Vagina (tissue), 2 donors: Measurements from ENCODE around the gene AMBP. TPM values are rescaled to one million over a fixed set of nuclear protein-coding genes. Genes with fewer than 3 reads are reported as not detected.

ENCODE experiments used
- DNase-seq, 2 donors: peaks; one replicate each; pipeline ENCODE4 v3.0.0-alpha.2; 2017; ENCODE audit errors: extremely low spot score in 2 of 2
- H3K27ac ChIP-seq: fragments of 200-600 bp; sonication (generic); one replicate; pipeline ENCODE4 v1.5.1; 2019
- H3K27me3 ChIP-seq: fragments of 200-600 bp; sonication (generic); one replicate; pipeline ENCODE4 v1.5.1; 2019
- H3K36me3 ChIP-seq, 2 donors: fragments of 200-600 bp; sonication (generic); one replicate each; pipeline ENCODE4 v1.5.1; 2017 to 2019
- H3K4me1 ChIP-seq: fragments of 200-600 bp; sonication (generic); one replicate; pipeline ENCODE4 v1.5.1; 2019
- H3K4me3 ChIP-seq, 2 donors: fragments of 200-600 bp; sonication (generic); 1 replicate in 1 of 2; 2 replicates in 1 of 2; pipeline ENCODE4 v1.5.1; 2016 to 2019
- H3K9me3 ChIP-seq: fragments of 200-600 bp; sonication (generic); one replicate; pipeline ENCODE4 v1.5.1; 2019
- POLR2A ChIP-seq, 2 donors: fragments of 450-650 bp; IDR thresholded peaks; one replicate each; pipeline ENCODE4 v1.6.1; 2017; ENCODE audit warnings: antibody characterized with exemption in 2 of 2, mild to moderate bottlenecking in 2 of 2, moderate library complexity in 2 of 2
- POLR2AphosphoS5 ChIP-seq, 2 donors: sonication (generic); formaldehyde crosslinking; IDR thresholded peaks; one replicate each; pipeline ENCODE4 v1.9.0; 2017; ENCODE audit warnings: antibody characterized with exemption in 2 of 2, mild to moderate bottlenecking in 2 of 2, low read depth in 1 of 2; ENCODE audit not compliant: insufficient read depth in 1 of 2
- intact Hi-C: fragments of 100-400 bp; cut with DNase I; formaldehyde crosslinking; loops from one replicate; pipeline ENCODE4 v1.15.1; 2023
- total RNA-seq: library from RNA; depleted of rRNA; stranded (reverse); fragments of >200 nt; gene quantifications from one replicate; pipeline ENCODE4 v1.2.3, GENCODE V29; 2016
- TF ChIP-seq, protein P1 (sequence below), 3 experiments: fragments of 450-650 bp in 2 of 3; fragments of 200-600 bp in 1 of 3; sonication (generic) in 1 of 3; IDR thresholded peaks; one replicate each; pipeline ENCODE4 v1.5.1; 2017 to 2019; ENCODE audit warnings: antibody characterized with exemption in 3 of 3, mild to moderate bottlenecking in 2 of 3, moderate library complexity in 2 of 3

The AMBP gene
- total RNA-seq, 1 donor from 2014 or later = not detected

DNA sequence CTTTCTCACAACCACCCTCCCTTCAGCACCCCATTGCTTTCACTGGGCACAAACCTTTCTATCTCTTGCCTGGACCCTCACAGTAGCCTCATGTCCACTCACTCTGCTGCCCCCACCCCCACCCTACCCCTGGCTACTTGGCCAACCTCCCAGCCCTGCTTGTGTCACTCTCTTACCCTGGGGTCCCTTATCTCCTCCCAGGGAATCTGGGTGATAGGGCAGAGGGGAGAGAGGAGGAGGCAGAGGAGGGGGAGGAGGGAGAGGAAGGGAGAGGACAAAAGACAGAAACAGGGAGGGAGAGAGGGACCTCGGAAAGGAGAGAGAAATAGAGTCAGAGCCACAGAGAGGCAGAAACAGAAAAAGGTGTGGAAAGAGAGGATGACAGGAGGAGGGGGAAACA lies 46.0 kb upstream of the AMBP start:
- no peak overlapping the region for H3K4me3 ChIP-seq
- no peaks in the 10 kb centered on the region for H3K27me3 ChIP-seq
- intact Hi-C loops = no loop called here
- H3K4me1 ChIP-seq = no peaks in the 10 kb centered on the region
- TF ChIP-seq, protein P1, sequence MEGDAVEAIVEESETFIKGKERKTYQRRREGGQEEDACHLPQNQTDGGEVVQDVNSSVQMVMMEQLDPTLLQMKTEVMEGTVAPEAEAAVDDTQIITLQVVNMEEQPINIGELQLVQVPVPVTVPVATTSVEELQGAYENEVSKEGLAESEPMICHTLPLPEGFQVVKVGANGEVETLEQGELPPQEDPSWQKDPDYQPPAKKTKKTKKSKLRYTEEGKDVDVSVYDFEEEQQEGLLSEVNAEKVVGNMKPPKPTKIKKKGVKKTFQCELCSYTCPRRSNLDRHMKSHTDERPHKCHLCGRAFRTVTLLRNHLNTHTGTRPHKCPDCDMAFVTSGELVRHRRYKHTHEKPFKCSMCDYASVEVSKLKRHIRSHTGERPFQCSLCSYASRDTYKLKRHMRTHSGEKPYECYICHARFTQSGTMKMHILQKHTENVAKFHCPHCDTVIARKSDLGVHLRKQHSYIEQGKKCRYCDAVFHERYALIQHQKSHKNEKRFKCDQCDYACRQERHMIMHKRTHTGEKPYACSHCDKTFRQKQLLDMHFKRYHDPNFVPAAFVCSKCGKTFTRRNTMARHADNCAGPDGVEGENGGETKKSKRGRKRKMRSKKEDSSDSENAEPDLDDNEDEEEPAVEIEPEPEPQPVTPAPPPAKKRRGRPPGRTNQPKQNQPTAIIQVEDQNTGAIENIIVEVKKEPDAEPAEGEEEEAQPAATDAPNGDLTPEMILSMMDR (IDR thresholded peaks at IDR 0.05) = no peak
- TF ChIP-seq POLR2AphosphoS5 (IDR thresholded peaks at IDR 0.05; ENCODE audit: insufficient read depth in 1 of 2, low read depth in 1 of 2) = no peak
- TF ChIP-seq POLR2A (IDR thresholded peaks at IDR 0.05) = no peak
- no peaks in the 10 kb centered on the region for H3K9me3 ChIP-seq
- H3K27ac ChIP-seq = no peak overlapping the region
- DNase-seq = no peak
- H3K36me3 ChIP-seq = no peaks in the 10 kb centered on the region

- TF ChIP-seq POLR2AphosphoS5 (IDR thresholded peaks at IDR 0.05; ENCODE audit: insufficient read depth in 1 of 2, low read depth in 1 of 2) (no peak), POLR2A (IDR thresholded peaks at IDR 0.05) (no peak)
- TF ChIP-seq, protein P1 (IDR thresholded peaks at IDR 0.05) = no peak
- DNase-seq = no peak
- no peak overlapping the region for H3K27ac ChIP-seq
- no peak overlapping the region for H3K4me3 ChIP-seq
- H3K27me3 ChIP-seq = no peaks in the 10 kb centered on the region
- no peaks in the 10 kb centered on the region for H3K9me3 ChIP-seq
- no peaks in the 10 kb centered on the region for H3K4me1 ChIP-seq
- no peaks in the 10 kb centered on the region for H3K36me3 ChIP-seq
- intact Hi-C loops = no loop called here
Measured at GRCh38 chr9:114123031-114123977, 45.2 kb upstream of the AMBP start.

- no peak for TF ChIP-seq POLR2AphosphoS5 (IDR thresholded peaks at IDR 0.05; ENCODE audit: insufficient read depth in 1 of 2, low read depth in 1 of 2)
- TF ChIP-seq, protein P1 (IDR thresholded peaks at IDR 0.05) = no peak
- no peak for TF ChIP-seq POLR2A (IDR thresholded peaks at IDR 0.05)
- Histone ChIP-seq H3K4me1 (no peaks in the 10 kb centered on the region), H3K27ac (no peak overlapping the region), H3K4me3 (no peak overlapping the region), H3K9me3 (no peaks in the 10 kb centered on the region), H3K27me3 (no peaks in the 10 kb centered on the region), H3K36me3 (no peaks in the 10 kb centered on the region)
- intact Hi-C loops = no loop called here
- DNase-seq = no peak
Measured at GRCh38 chr9:114122136-114123027, 44.3 kb upstream of the AMBP start.

- H3K27ac ChIP-seq = no peak overlapping the region
- H3K36me3 ChIP-seq = no peaks in the 10 kb centered on the region
- intact Hi-C loops = no loop called here
- H3K4me1 ChIP-seq = no peaks in the 10 kb centered on the region
- no peaks in the 10 kb centered on the region for H3K9me3 ChIP-seq
- DNase-seq = no peak
- no peaks in the 10 kb centered on the region for H3K27me3 ChIP-seq
- TF ChIP-seq, protein P1 (IDR thresholded peaks at IDR 0.05) = no peak
- TF ChIP-seq POLR2A (IDR thresholded peaks at IDR 0.05) (no peak), POLR2AphosphoS5 (IDR thresholded peaks at IDR 0.05; ENCODE audit: insufficient read depth in 1 of 2, low read depth in 1 of 2) (no peak)
- no peak overlapping the region for H3K4me3 ChIP-seq
Measured at GRCh38 chr9:114121227-114122135, 43.4 kb upstream of the AMBP start.
